Astrocyte (in vitro differentiated cells and primary cell): Measurements from ENCODE around the gene GNB2. TPM values are rescaled to one million over a fixed set of nuclear protein-coding genes. Genes with fewer than 3 reads are reported as not detected.
"Not testable (repeated sequence)": the region's sequence is repeated elsewhere in the genome, so short reads cannot be mapped to it uniquely, and the experiment has no call there.

Experiments
- DNase-seq: peaks from one replicate; pipeline ENCODE4 v3.0.0-alpha.2; 2010; ENCODE audit warnings: low read depth
- FAIRE-seq: peaks from 2 replicates; lab custom pipeline; 2011; peaks lifted over from hg19 to GRCh38; lab: Jason Lieb, UNC
- H2AFZ ChIP-seq: 2 replicates; pipeline ENCODE4 v1.6.0; 2012; ENCODE audit warnings: low read depth, low read length, inconsistent platforms
- H3K27ac ChIP-seq: 2 replicates; pipeline ENCODE4 v1.5.1; 2011; ENCODE audit warnings: low read depth, low read length, inconsistent platforms
- H3K27me3 ChIP-seq: 2 replicates; pipeline ENCODE4 v1.6.0; 2011; ENCODE audit warnings: low read length, inconsistent platforms; ENCODE audit not compliant: insufficient read depth
- H3K36me3 ChIP-seq: 2 replicates; pipeline ENCODE4 v1.5.1; 2011; ENCODE audit warnings: low read length, inconsistent platforms; ENCODE audit not compliant: insufficient read depth
- H3K4me1 ChIP-seq: 2 replicates; pipeline ENCODE4 v1.5.1; 2011; ENCODE audit warnings: low read length, inconsistent platforms; ENCODE audit not compliant: insufficient read depth
- H3K4me2 ChIP-seq: 2 replicates; pipeline ENCODE4 v1.6.0; 2012; ENCODE audit warnings: low read length, inconsistent platforms
- H3K4me3 ChIP-seq: 2 replicates; pipeline ENCODE4 v1.5.1; 2011; ENCODE audit warnings: low read depth, mild to moderate bottlenecking, low read length, inconsistent platforms; ENCODE audit not compliant: insufficient read depth
- H3K79me2 ChIP-seq: 2 replicates; pipeline ENCODE4 v1.6.0; 2012; ENCODE audit warnings: mild to moderate bottlenecking, low read length, inconsistent platforms; ENCODE audit not compliant: insufficient read depth
- H3K9ac ChIP-seq: 2 replicates; pipeline ENCODE4 v1.6.0; 2012; ENCODE audit warnings: mild to moderate bottlenecking, low read length, inconsistent platforms
- H3K9me3 ChIP-seq: 2 replicates; pipeline ENCODE4 v1.5.1; 2012; ENCODE audit warnings: low read depth, mild to moderate bottlenecking, low read length, inconsistent platforms; ENCODE audit not compliant: insufficient read depth
- H4K20me1 ChIP-seq: 2 replicates; pipeline ENCODE4 v1.6.0; 2012; ENCODE audit warnings: low read length, inconsistent platforms; ENCODE audit not compliant: insufficient read depth
- H3K27ac Mint-ChIP-seq: one replicate; pipeline ENCODE4 v1.8.0; 2021; ENCODE audit warnings: mild to moderate bottlenecking, mixed read lengths; ENCODE audit not compliant: unreplicated experiment
- H3K27me3 Mint-ChIP-seq: one replicate; pipeline ENCODE4 v1.8.0; 2021; ENCODE audit warnings: low read depth, mixed read lengths; ENCODE audit not compliant: unreplicated experiment
- H3K36me3 Mint-ChIP-seq: one replicate; pipeline ENCODE4 v1.8.0; 2021; ENCODE audit warnings: low read depth, mixed read lengths; ENCODE audit not compliant: unreplicated experiment
- H3K4me1 Mint-ChIP-seq: one replicate; pipeline ENCODE4 v1.8.0; 2021; ENCODE audit warnings: low read depth, mixed read lengths; ENCODE audit not compliant: unreplicated experiment
- H3K4me3 Mint-ChIP-seq: one replicate; pipeline ENCODE4 v1.8.0; 2021; ENCODE audit warnings: mild to moderate bottlenecking, moderate library complexity, mixed read lengths; ENCODE audit not compliant: unreplicated experiment
- H3K9me3 Mint-ChIP-seq: one replicate; pipeline ENCODE4 v1.8.0; 2021; ENCODE audit warnings: mild to moderate bottlenecking, mixed read lengths; ENCODE audit not compliant: unreplicated experiment
- CTCF ChIP-seq: IDR thresholded peaks from 2 replicates; pipeline ENCODE4 v1.5.1; 2011; ENCODE audit warnings: low read depth, mild to moderate bottlenecking, inconsistent platforms, low read length, moderate library complexity; ENCODE audit not compliant: insufficient read depth
- EZH2 ChIP-seq: IDR thresholded peaks from 2 replicates; pipeline ENCODE4 v1.6.1; 2012; ENCODE audit warnings: mild to moderate bottlenecking, low read length, inconsistent platforms; ENCODE audit not compliant: insufficient read depth
- total RNA-seq: library from RNA; stranded (reverse); gene quantifications from 2 replicates; pipeline ENCODE4 v1.2.1, GENCODE V29; 2021

The GNB2 gene
- total RNA-seq, 1 donor from 2014 or later = 274 TPM

- Histone ChIP-seq H3K4me1 (peaks cover 8% of the 10 kb centered on the region), H2AFZ (no peak overlapping the region), H3K27ac (no peak overlapping the region), H4K20me1 (peaks cover 12% of the 10 kb centered on the region), H3K27me3 (no peaks in the 10 kb centered on the region), H3K4me2 (no peak overlapping the region), H3K36me3 (peaks cover 6% of the 10 kb centered on the region), H3K4me3 (no peak overlapping the region), H3K9ac (no peak overlapping the region), H3K9me3 (no peaks in the 10 kb centered on the region), H3K79me2 (peaks cover 20% of the 10 kb centered on the region)
- Mint-ChIP-seq H3K4me1 (no peaks in the 10 kb centered on the region), H3K9me3 (peaks cover 6% of the 10 kb centered on the region), H3K4me3 (no peak overlapping the region), H3K36me3 (no peaks in the 10 kb centered on the region), H3K27ac (no peak overlapping the region), H3K27me3 (peaks cover 7% of the 10 kb centered on the region)
- TF ChIP-seq CTCF (no peak), EZH2 (no peak)
- no peak for FAIRE-seq
- no peak for DNase-seq
Measured at GRCh38 chr7:100711369-100711768, 37.8 kb downstream of the GNB2 start.

- no peaks in the 10 kb centered on the region for H3K36me3 ChIP-seq
- no peak overlapping the region for H3K9ac ChIP-seq
- DNase-seq (no peak), FAIRE-seq (no peak)
- Mint-ChIP-seq H3K9me3 (peaks cover 19% of the 10 kb centered on the region), H3K27me3 (peaks cover 24% of the 10 kb centered on the region), H3K27ac (no peak overlapping the region), H3K36me3 (peaks cover 5% of the 10 kb centered on the region), H3K4me3 (no peak overlapping the region), H3K4me1 (no peaks in the 10 kb centered on the region)
- peaks cover 5% of the 10 kb centered on the region for H3K9me3 ChIP-seq
- H3K4me2 ChIP-seq = no peak overlapping the region
- peaks cover 2% of the 10 kb centered on the region for H3K27me3 ChIP-seq
- no peaks in the 10 kb centered on the region for H3K4me1 ChIP-seq
- no peak overlapping the region for H3K4me3 ChIP-seq
- TF ChIP-seq CTCF (no peak), EZH2 (no peak)
- H4K20me1 ChIP-seq = peaks cover 4% of the 10 kb centered on the region
- H3K79me2 ChIP-seq = no peaks in the 10 kb centered on the region
- no peak overlapping the region for H2AFZ ChIP-seq
- no peak overlapping the region for H3K27ac ChIP-seq
Measured at GRCh38 chr7:100714725-100715124, 41.2 kb downstream of the GNB2 start.

GRCh38 chr7:100717073-100717472 lies 43.5 kb downstream of the GNB2 start:
- peaks cover 42% of the 10 kb centered on the region for H3K27me3 Mint-ChIP-seq
- not testable (repeated sequence) for H3K4me3 Mint-ChIP-seq

More at GRCh38 chr7:100717073-100717472, 43.5 kb downstream of the GNB2 start:
- not testable (repeated sequence) for H3K79me2 ChIP-seq, H3K4me3 ChIP-seq, H3K9ac ChIP-seq, H4K20me1 ChIP-seq, DNase-seq, H2AFZ ChIP-seq, H3K4me2 ChIP-seq, H3K27ac ChIP-seq, FAIRE-seq, H3K4me1 Mint-ChIP-seq, H3K4me1 ChIP-seq, H3K27ac Mint-ChIP-seq, H3K36me3 Mint-ChIP-seq, H3K36me3 ChIP-seq, H3K9me3 ChIP-seq
- H3K27me3 ChIP-seq = peaks cover 23% of the 10 kb centered on the region
- peaks cover 21% of the 10 kb centered on the region for H3K9me3 Mint-ChIP-seq
